OCI-LY1 (cell line): Measurements from ENCODE around the gene ZBTB47.

Source experiments
- CTCF ChIP-seq: fragments of 200-600 bp; sonication (generic), shearing (Covaris generic); IDR thresholded peaks from 2 replicates; pipeline ENCODE4 v1.5.1; 2017; ENCODE audit warnings: mild to moderate bottlenecking, antibody characterized with exemption, low read length, moderate library complexity, mixed read lengths
- EZH2 ChIP-seq: fragments of 200-600 bp; sonication (generic), shearing (Covaris generic); IDR thresholded peaks from 2 replicates; pipeline ENCODE4 v1.8.0; 2017; ENCODE audit warnings: borderline replicate concordance, mixed run types, mild to moderate bottlenecking, antibody characterized with exemption, low read length, moderate library complexity, mixed read lengths

DNA sequence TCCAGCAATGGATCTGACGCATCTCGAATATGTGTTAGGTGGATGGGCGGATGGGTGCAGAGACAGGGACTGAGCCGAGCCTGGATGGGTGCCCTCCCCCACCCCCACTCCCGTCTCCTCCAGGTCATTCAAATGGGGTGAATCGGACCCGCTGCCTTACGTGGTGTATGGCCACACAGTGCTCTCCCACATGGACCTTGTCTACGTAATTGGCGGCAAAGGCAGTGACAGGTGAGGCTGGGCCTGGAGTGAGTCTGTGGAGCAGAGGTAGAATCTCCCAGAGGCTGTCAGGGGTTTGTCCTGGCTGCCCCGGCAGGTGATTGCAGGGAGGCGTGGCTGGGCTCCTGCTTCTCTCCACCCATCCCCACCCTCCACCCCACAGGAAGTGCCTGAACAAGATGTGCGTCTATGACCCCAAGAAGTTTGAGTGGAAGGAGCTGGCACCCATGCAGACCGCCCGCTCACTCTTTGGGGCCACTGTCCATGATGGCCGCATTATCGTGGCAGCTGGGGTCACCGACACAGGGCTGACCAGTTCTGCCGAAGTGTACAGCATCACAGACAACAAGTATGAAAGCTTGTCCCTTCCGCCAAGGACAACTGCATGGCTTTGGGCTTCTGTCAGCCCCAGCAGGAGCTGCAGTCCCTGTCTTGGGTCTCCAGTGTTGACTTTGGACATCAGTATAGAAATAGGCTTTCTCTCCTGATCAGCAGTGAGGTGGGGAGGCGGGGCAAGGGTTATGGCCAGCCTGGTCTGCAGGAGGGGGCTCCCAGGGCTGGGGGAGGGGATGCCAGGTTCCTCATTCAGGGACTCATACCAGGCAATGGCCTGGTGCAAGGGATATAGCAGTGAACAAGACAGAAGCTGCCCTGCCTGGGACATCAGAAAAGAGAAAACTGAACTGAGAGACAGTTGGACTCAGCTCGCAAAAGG is 35.3 kb downstream of the ZBTB47 start:
- TF ChIP-seq CTCF: no peak
- no peak for TF ChIP-seq EZH2
